Natural killer cell (primary cell): Measurements from ENCODE around the gene ALOX12B. TPM values are rescaled to one million over a fixed set of nuclear protein-coding genes. Genes with fewer than 3 reads are reported as not detected.

Experiments
- ATAC-seq, 3 donors: fragments of 150-1000 bp in 2 of 3; fragments of 200-7000 bp in 1 of 3; cut with Tn5 transposase; 1 replicate in 1 of 3; 2 replicates in 2 of 3; pipeline ENCODE4 v1.10.0; 2021; ENCODE audit warnings: mild to moderate bottlenecking in 2 of 3, moderate library complexity in 2 of 3
- DNase-seq, 2 donors: peaks; one replicate each; pipeline versions ENCODE4 v3.0.0 to v3.0.0-alpha.2; 2013 to 2021; ENCODE audit warnings: mixed read lengths in 1 of 2
- H3K27ac ChIP-seq: one replicate; pipeline ENCODE4 v1.5.1; 2013; ENCODE audit warnings: mild to moderate bottlenecking, low read length
- H3K27me3 ChIP-seq: one replicate; pipeline ENCODE4 v1.6.1; 2013; ENCODE audit warnings: low read length; ENCODE audit not compliant: control insufficient read depth, insufficient read depth
- H3K36me3 ChIP-seq: one replicate; pipeline ENCODE4 v1.6.1; 2013; ENCODE audit warnings: low read length; ENCODE audit not compliant: control insufficient read depth, insufficient read depth
- H3K4me1 ChIP-seq: one replicate; pipeline ENCODE4 v1.6.1; 2013; ENCODE audit warnings: low read length; ENCODE audit not compliant: control insufficient read depth, insufficient read depth
- H3K4me3 ChIP-seq: one replicate; pipeline ENCODE4 v1.5.1; 2013; ENCODE audit warnings: low read length
- H3K9me3 ChIP-seq: one replicate; pipeline ENCODE4 v1.6.1; 2013; ENCODE audit warnings: low read length; ENCODE audit not compliant: control insufficient read depth, insufficient read depth
- H3K27ac Mint-ChIP-seq, 2 donors: one replicate each; pipeline ENCODE4 v1.8.0; 2022; ENCODE audit warnings: mild to moderate bottlenecking in 2 of 2, mixed read lengths in 2 of 2, moderate library complexity in 1 of 2
- H3K27me3 Mint-ChIP-seq, 2 donors: one replicate each; pipeline ENCODE4 v1.8.0; 2022; ENCODE audit warnings: low read depth in 2 of 2, mixed read lengths in 2 of 2
- H3K36me3 Mint-ChIP-seq: one replicate; pipeline ENCODE4 v1.8.0; 2022; ENCODE audit warnings: mixed read lengths
- H3K4me1 Mint-ChIP-seq, 2 donors: one replicate each; pipeline ENCODE4 v1.8.0; 2022; ENCODE audit warnings: mixed read lengths in 2 of 2
- H3K4me3 Mint-ChIP-seq: one replicate; pipeline ENCODE4 v1.8.0; 2022; ENCODE audit warnings: mild to moderate bottlenecking, moderate library complexity, mixed read lengths
- H3K9me3 Mint-ChIP-seq, 2 donors: one replicate each; pipeline ENCODE4 v1.8.0; 2022; ENCODE audit warnings: mixed read lengths in 2 of 2
- WGBS: methylation state at CpG from one replicate; pipeline ENCODE4 v1.1.7; 2013; ENCODE audit warnings: missing lambda C conversion rate; ENCODE audit not compliant: insufficient coverage; 5-methylcytosine and 5-hydroxymethylcytosine counted together
- intact Hi-C: fragments of 100-400 bp; cut with micrococcal nuclease; formaldehyde crosslinking; loops from one replicate; pipeline ENCODE4 v1.14.2; 2022
- total RNA-seq, 4 donors: library from RNA; stranded (reverse); fragments of 120-200 nt in 1 of 4; gene quantifications; one replicate each; pipeline versions ENCODE4 v1.2.3 to v1.2.4, GENCODE V29; 2013 to 2022
- TF ChIP-seq, protein P1 (sequence below): fragments of 200-600 bp; IDR thresholded peaks from one replicate; pipeline ENCODE4 v1.8.0; 2022; ENCODE audit warnings: antibody characterized with exemption

ALOX12B gene
- total RNA-seq, 3 donors from 2014 or later (not counting 1 experiment from before 2014, with no cell fraction given): 0.29 to 0.58 (median 0.56) TPM

DNA sequence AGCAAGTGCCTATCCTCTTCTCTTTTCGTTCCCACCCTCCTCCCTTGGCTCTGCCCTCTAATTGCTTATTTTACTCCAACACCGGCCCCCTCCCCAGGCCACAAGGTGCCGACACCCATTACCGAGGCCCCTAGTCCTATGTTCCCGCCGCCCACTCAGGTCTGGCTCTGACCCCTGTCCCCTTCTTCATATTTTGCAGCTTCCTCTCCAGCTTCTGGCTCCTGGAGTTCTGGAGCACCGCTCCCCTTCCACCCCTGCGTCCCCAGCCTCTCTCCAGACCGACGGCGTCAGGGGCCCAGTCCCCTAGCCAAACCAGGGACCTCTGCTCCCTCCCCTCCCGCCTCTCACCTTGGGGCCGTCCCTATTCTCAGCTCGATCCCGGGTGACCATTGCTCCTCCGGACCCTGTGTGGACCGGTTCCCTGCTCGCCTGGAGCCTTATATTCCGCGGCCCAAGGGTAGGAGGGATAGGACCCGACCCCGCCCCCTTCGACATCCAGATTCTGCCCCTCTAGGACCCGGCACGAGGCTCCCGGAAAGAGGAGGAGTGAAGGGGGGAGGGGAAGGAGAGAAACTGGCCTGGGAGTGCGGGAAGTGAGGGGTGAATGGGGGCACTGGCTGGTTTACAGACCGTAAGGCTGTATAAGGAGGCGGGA, 36.3 kb upstream of the ALOX12B start, which contains the start of gene HES7:
Gene HES7, minus strand, starts transcription at position 412 of the 655 bp plus-strand sequence. Its CDS starts 22 bp downstream, at position 390.
- H3K4me1 Mint-ChIP-seq: peaks cover 75 to 77% of the 10 kb centered on the region in 2 donors
- Histone ChIP-seq H3K27me3 (peaks cover 33% of the 10 kb centered on the region), H3K4me3 (peak within 1 kb of the TSS; percentile 22), H3K9me3 (no peaks in the 10 kb centered on the region), H3K27ac (no peak within 1 kb of the TSS), H3K36me3 (no peaks in the 10 kb centered on the region), H3K4me1 (peaks cover 70% of the 10 kb centered on the region)
- intact Hi-C loops: no loop called here
- TF ChIP-seq, protein P1, sequence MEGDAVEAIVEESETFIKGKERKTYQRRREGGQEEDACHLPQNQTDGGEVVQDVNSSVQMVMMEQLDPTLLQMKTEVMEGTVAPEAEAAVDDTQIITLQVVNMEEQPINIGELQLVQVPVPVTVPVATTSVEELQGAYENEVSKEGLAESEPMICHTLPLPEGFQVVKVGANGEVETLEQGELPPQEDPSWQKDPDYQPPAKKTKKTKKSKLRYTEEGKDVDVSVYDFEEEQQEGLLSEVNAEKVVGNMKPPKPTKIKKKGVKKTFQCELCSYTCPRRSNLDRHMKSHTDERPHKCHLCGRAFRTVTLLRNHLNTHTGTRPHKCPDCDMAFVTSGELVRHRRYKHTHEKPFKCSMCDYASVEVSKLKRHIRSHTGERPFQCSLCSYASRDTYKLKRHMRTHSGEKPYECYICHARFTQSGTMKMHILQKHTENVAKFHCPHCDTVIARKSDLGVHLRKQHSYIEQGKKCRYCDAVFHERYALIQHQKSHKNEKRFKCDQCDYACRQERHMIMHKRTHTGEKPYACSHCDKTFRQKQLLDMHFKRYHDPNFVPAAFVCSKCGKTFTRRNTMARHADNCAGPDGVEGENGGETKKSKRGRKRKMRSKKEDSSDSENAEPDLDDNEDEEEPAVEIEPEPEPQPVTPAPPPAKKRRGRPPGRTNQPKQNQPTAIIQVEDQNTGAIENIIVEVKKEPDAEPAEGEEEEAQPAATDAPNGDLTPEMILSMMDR: no peak
- H3K9me3 Mint-ChIP-seq: peaks cover 0 to 2% of the 10 kb centered on the region in 2 donors
- H3K4me3 Mint-ChIP-seq: peak within 1 kb of the TSS; percentile 93
- H3K27ac Mint-ChIP-seq: peak within 1 kb of the TSS; percentile 95 to 98
- 3% methylated on average over 29 of the region's 29 CpGs for WGBS
- ATAC-seq (no peak), DNase-seq (no peak)
- H3K27me3 Mint-ChIP-seq: peaks cover 50 to 58% of the 10 kb centered on the region in 2 donors
- peaks cover 11% of the 10 kb centered on the region for H3K36me3 Mint-ChIP-seq

- peaks cover 77% of the 10 kb centered on the region for H3K4me1 ChIP-seq
- Mint-ChIP-seq H3K9me3 (peaks cover 0 to 2% of the 10 kb centered on the region in 2 donors), H3K27ac (peak overlapping the region; percentile 53 to 98), H3K36me3 (peaks cover 12% of the 10 kb centered on the region), H3K27me3 (peaks cover 52 to 59% of the 10 kb centered on the region in 2 donors), H3K4me1 (peaks cover 82 to 84% of the 10 kb centered on the region in 2 donors), H3K4me3 (peak overlapping the region; percentile 93)
- ATAC-seq (no peak), DNase-seq (peak in 1 of 2 donors; percentile 74)
- intact Hi-C loops: no loop called here
- TF ChIP-seq, protein P1: no peak
- H3K36me3 ChIP-seq: no peaks in the 10 kb centered on the region
- peak overlapping the region; percentile 22 for H3K4me3 ChIP-seq
- peaks cover 33% of the 10 kb centered on the region for H3K27me3 ChIP-seq
- WGBS: under 1% methylated on average over 55 of the region's 55 CpGs
- no peaks in the 10 kb centered on the region for H3K9me3 ChIP-seq
- no peak overlapping the region for H3K27ac ChIP-seq
These were observed 35.6 kb upstream of the ALOX12B start for GRCh38 chr17:8122924-8123694.

GRCh38 chr17:8122422-8122923, 35.0 kb upstream of the ALOX12B start:
- H3K27me3 ChIP-seq: peaks cover 34% of the 10 kb centered on the region

More at GRCh38 chr17:8122422-8122923, 35.0 kb upstream of the ALOX12B start:
- TF ChIP-seq, protein P1: no peak
- H3K4me1 Mint-ChIP-seq: peaks cover 88 to 91% of the 10 kb centered on the region in 2 donors
- DNase-seq (peak in 1 of 2 donors; percentile 43), ATAC-seq (no peak)
- Histone ChIP-seq H3K36me3 (no peaks in the 10 kb centered on the region), H3K4me3 (peak overlapping the region; percentile 22), H3K9me3 (no peaks in the 10 kb centered on the region), H3K27ac (no peak overlapping the region), H3K4me1 (peaks cover 83% of the 10 kb centered on the region)
- peaks cover 0 to 2% of the 10 kb centered on the region in 2 donors for H3K9me3 Mint-ChIP-seq
- 1% methylated on average over 29 of the region's 29 CpGs for WGBS
- intact Hi-C loops: no loop called here
- peak overlapping the region; percentile 93 for H3K4me3 Mint-ChIP-seq
- peaks cover 12% of the 10 kb centered on the region for H3K36me3 Mint-ChIP-seq
- H3K27ac Mint-ChIP-seq: peak overlapping the region in 1 of 2 donors; percentile 98
- peaks cover 52 to 62% of the 10 kb centered on the region in 2 donors for H3K27me3 Mint-ChIP-seq
